ENCODE data around the gene TMPRSS11E.

GRCh38 chr4:68476191-68476590 lies 28.9 kb downstream of the TMPRSS11E start:
- TF ChIP-seq GATA3 (IDR thresholded peaks at IDR 0.05; ENCODE audit: low read depth, low read length) (no peak), GATA2 (IDR thresholded peaks at IDR 0.05; ENCODE audit: low read depth, low read length) (no peak)
